ENCODE measurements around the gene ZNF672. TPM values are rescaled to one million over a fixed set of nuclear protein-coding genes. Genes with fewer than 3 reads are reported as not detected.
"Not testable (repeated sequence)": the region's sequence is repeated elsewhere in the genome, so short reads cannot be mapped to it uniquely, and the experiment has no call there.

ZNF672 gene
- total and polyA plus RNA-seq, 12 donors = 16.1 to 44.4 (median 36.7) TPM

- WGBS, 2 donors = 72 to 73% methylated on average over 1 of the region's 1 CpG
- TF ChIP-seq, protein P1, sequence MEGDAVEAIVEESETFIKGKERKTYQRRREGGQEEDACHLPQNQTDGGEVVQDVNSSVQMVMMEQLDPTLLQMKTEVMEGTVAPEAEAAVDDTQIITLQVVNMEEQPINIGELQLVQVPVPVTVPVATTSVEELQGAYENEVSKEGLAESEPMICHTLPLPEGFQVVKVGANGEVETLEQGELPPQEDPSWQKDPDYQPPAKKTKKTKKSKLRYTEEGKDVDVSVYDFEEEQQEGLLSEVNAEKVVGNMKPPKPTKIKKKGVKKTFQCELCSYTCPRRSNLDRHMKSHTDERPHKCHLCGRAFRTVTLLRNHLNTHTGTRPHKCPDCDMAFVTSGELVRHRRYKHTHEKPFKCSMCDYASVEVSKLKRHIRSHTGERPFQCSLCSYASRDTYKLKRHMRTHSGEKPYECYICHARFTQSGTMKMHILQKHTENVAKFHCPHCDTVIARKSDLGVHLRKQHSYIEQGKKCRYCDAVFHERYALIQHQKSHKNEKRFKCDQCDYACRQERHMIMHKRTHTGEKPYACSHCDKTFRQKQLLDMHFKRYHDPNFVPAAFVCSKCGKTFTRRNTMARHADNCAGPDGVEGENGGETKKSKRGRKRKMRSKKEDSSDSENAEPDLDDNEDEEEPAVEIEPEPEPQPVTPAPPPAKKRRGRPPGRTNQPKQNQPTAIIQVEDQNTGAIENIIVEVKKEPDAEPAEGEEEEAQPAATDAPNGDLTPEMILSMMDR (IDR thresholded peaks at IDR 0.05) = no peak
- DNase-seq = no peak
- Histone ChIP-seq H3K27ac (no peak overlapping the region), H3K4me3 (no peak overlapping the region), H3K36me3 (no peaks in the 10 kb centered on the region), H3K4me1 (peaks cover 0 to 7% (median 0%) of the 10 kb centered on the region in 9 donors), H3K27me3 (no peaks in the 10 kb centered on the region), H3K9me3 (no peaks in the 10 kb centered on the region)
- ATAC-seq = no peak
- intact Hi-C loops (cut with DNase I) = no loop called here
These were observed 46.7 kb downstream of the ZNF672 start for GRCh38 chr1:248884632-248885295.

DNA sequence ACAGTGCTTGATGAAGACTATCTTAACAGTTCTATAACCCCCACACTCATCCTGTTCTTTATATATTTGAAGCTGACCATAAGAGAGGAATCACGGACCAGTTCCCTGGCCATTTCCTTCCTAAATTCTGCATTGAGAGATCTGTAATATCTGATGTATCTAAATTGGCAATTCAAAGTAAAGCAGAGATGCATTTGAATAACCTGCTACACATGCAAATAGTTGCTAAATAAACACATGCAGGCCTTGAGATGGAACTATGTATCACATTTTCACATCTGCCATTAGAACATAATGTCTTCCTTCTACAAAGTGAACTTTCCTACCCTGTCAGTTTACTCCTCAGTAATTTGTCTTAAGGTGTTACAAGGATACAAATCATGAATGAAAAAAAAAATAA lies 47.6 kb downstream of the ZNF672 start:
- no peak overlapping the region for H3K27ac ChIP-seq
- ATAC-seq (no peak), DNase-seq (no peak)
- intact Hi-C loops (cut with DNase I) = no loop called here
- peaks cover 0 to 7% (median 0%) of the 10 kb centered on the region in 9 donors for H3K4me1 ChIP-seq
- H3K4me3 ChIP-seq = no peak overlapping the region
- H3K36me3 ChIP-seq = no peaks in the 10 kb centered on the region
- H3K9me3 ChIP-seq = no peaks in the 10 kb centered on the region
- 82% methylated on average over 1 of the region's 1 CpG for WGBS, 2 donors
- TF ChIP-seq, protein P1 (IDR thresholded peaks at IDR 0.05) = no peak
- H3K27me3 ChIP-seq = no peaks in the 10 kb centered on the region

- H3K27me3 ChIP-seq = no peaks in the 10 kb centered on the region
- 16% methylated on average over 1 of the region's 1 CpG for WGBS, 2 donors
- no peak overlapping the region for H3K27ac ChIP-seq
- H3K9me3 ChIP-seq = no peaks in the 10 kb centered on the region
- TF ChIP-seq, protein P1 (IDR thresholded peaks at IDR 0.05) = no peak
- H3K36me3 ChIP-seq = no peaks in the 10 kb centered on the region
- ATAC-seq = no peak
- intact Hi-C loops (cut with DNase I) = no loop called here
- H3K4me1 ChIP-seq = peaks cover 0 to 7% (median 0%) of the 10 kb centered on the region in 9 donors
- no peak for DNase-seq
- H3K4me3 ChIP-seq = no peak overlapping the region
These were observed 48.3 kb downstream of the ZNF672 start for GRCh38 chr1:248886237-248886895.

GRCh38 chr1:248889914-248890243 lies 51.9 kb downstream of the ZNF672 start:
- H3K4me3 ChIP-seq; H3K36me3 ChIP-seq; DNase-seq; H3K27ac ChIP-seq; H3K9me3 ChIP-seq; H3K27me3 ChIP-seq; H3K4me1 ChIP-seq; intact Hi-C loops (cut with DNase I); ATAC-seq: not testable (repeated sequence)
- WGBS, 2 donors = 76 to 79% methylated on average over 8 to 10 of the region's 10 CpGs
